CD14-positive monocyte (primary cell): Measurements from ENCODE around the gene ARFGAP1. TPM values are rescaled to one million over a fixed set of nuclear protein-coding genes. Genes with fewer than 3 reads are reported as not detected.
"Not testable (repeated sequence)": the region's sequence is repeated elsewhere in the genome, so short reads cannot be mapped to it uniquely, and the experiment has no call there.

ENCODE experiments used
- DNase-seq, 3 donors: peaks; one replicate each; pipeline ENCODE4 v3.0.0-alpha.2; 2011 to 2022
- H2AFZ ChIP-seq: 2 replicates; pipeline ENCODE4 v1.6.0; 2012; ENCODE audit warnings: mild to moderate bottlenecking, low read depth, low read length, inconsistent platforms; ENCODE audit not compliant: insufficient read depth, poor library complexity, severe bottlenecking
- H3K27ac ChIP-seq, 2 donors: 1 replicate in 1 of 2; 2 replicates in 1 of 2; pipeline ENCODE4 v1.5.1; 2012 to 2013; ENCODE audit warnings: low read length in 2 of 2, control low read depth in 1 of 2, inconsistent platforms in 1 of 2, low read depth in 1 of 2, mild to moderate bottlenecking in 1 of 2
- H3K27me3 ChIP-seq, 2 donors: one replicate each; pipeline versions ENCODE4 v1.6.0 to v1.6.1; 2011 to 2013; ENCODE audit warnings: low read length in 2 of 2; ENCODE audit not compliant: control insufficient read depth in 2 of 2, insufficient read depth in 2 of 2
- H3K36me3 ChIP-seq, 2 donors: replicated peaks in 1 of 2; 1 replicate in 1 of 2; 2 replicates in 1 of 2; pipeline versions ENCODE4 v1.5.1 to v1.6.1; 2012 to 2013; ENCODE audit warnings: low read length in 2 of 2, control low read depth in 1 of 2, inconsistent platforms in 1 of 2, mild to moderate bottlenecking in 1 of 2; ENCODE audit not compliant: insufficient read depth in 2 of 2, control insufficient read depth in 1 of 2
- H3K4me1 ChIP-seq, 2 donors: 1 replicate in 1 of 2; 2 replicates in 1 of 2; pipeline versions ENCODE4 v1.5.1 to v1.6.1; 2012 to 2013; ENCODE audit warnings: low read length in 2 of 2, control low read depth in 1 of 2, inconsistent platforms in 1 of 2, mild to moderate bottlenecking in 1 of 2, moderate library complexity in 1 of 2; ENCODE audit not compliant: insufficient read depth in 2 of 2, control insufficient read depth in 1 of 2
- H3K4me2 ChIP-seq: replicated peaks from 2 replicates; pipeline ENCODE3; 2012; ENCODE audit warnings: low read length, moderate library complexity, mild to moderate bottlenecking; ENCODE audit not compliant: poor library complexity, severe bottlenecking; ENCODE audit errors: extremely low read depth
- H3K4me3 ChIP-seq, 3 experiments: fragments of 200-600 bp in 1 of 3; sonication (generic) in 1 of 3; replicated peaks in 1 of 3; 1 replicate in 2 of 3; 2 replicates in 1 of 3; pipeline ENCODE4 v1.5.1; 2011 to 2013; ENCODE audit warnings: low read length in 3 of 3, mild to moderate bottlenecking in 3 of 3, control low read depth in 2 of 3, low read depth in 2 of 3, inconsistent platforms in 1 of 3, moderate library complexity in 1 of 3
- H3K79me2 ChIP-seq: 2 replicates; pipeline ENCODE4 v1.6.0; 2012; ENCODE audit warnings: mild to moderate bottlenecking, control low read depth, inconsistent platforms, low read length, moderate library complexity; ENCODE audit not compliant: insufficient read depth
- H3K9ac ChIP-seq: 2 replicates; pipeline ENCODE4 v1.6.0; 2017; ENCODE audit warnings: low read length, mild to moderate bottlenecking; ENCODE audit not compliant: insufficient read depth, poor library complexity, severe bottlenecking
- H3K9me3 ChIP-seq, 2 donors: replicated peaks in 1 of 2; 1 replicate in 1 of 2; 2 replicates in 1 of 2; pipeline versions ENCODE4 v1.5.1 to v1.6.1; 2012 to 2013; ENCODE audit warnings: low read length in 2 of 2, control low read depth in 1 of 2; ENCODE audit not compliant: control insufficient read depth in 1 of 2, insufficient read depth in 1 of 2
- H4K20me1 ChIP-seq: 2 replicates; pipeline ENCODE4 v1.6.0; 2012; ENCODE audit warnings: mild to moderate bottlenecking, low read length, control low read depth, moderate library complexity; ENCODE audit not compliant: insufficient read depth
- H3K27ac Mint-ChIP-seq, 7 donors: one replicate each; pipeline ENCODE4 v1.8.0; 2020; ENCODE audit warnings: mild to moderate bottlenecking in 7 of 7, mixed read lengths in 7 of 7, moderate library complexity in 6 of 7, inconsistent platforms in 2 of 7
- H3K27me3 Mint-ChIP-seq, 3 donors: one replicate each; pipeline ENCODE4 v1.8.0; 2021 to 2022; ENCODE audit warnings: low read depth in 3 of 3, mild to moderate bottlenecking in 3 of 3, mixed read lengths in 3 of 3, moderate library complexity in 3 of 3, inconsistent platforms in 1 of 3
- H3K36me3 Mint-ChIP-seq, 2 donors: one replicate each; pipeline ENCODE4 v1.8.0; 2020; ENCODE audit warnings: mixed read lengths in 2 of 2, inconsistent platforms in 1 of 2, mild to moderate bottlenecking in 1 of 2
- H3K4me1 Mint-ChIP-seq: one replicate; pipeline ENCODE4 v1.8.0; 2020; ENCODE audit warnings: mild to moderate bottlenecking, mixed read lengths
- H3K4me3 Mint-ChIP-seq, 2 donors: one replicate each; pipeline ENCODE4 v1.8.0; 2020; ENCODE audit warnings: mild to moderate bottlenecking in 2 of 2, mixed read lengths in 2 of 2, moderate library complexity in 1 of 2
- H3K9me3 Mint-ChIP-seq, 7 donors: one replicate each; pipeline ENCODE4 v1.8.0; 2020 to 2022; ENCODE audit warnings: mixed read lengths in 7 of 7, mild to moderate bottlenecking in 6 of 7, moderate library complexity in 6 of 7, inconsistent platforms in 2 of 7
- CTCF ChIP-seq: fragments of 200-600 bp; IDR thresholded peaks from one replicate; pipeline ENCODE4 v1.8.0; 2022; ENCODE audit warnings: antibody characterized with exemption, mild to moderate bottlenecking
- WGBS: methylation state at CpG from one replicate; pipeline ENCODE4 v1.1.5; 2013; ENCODE audit warnings: missing lambda C conversion rate; ENCODE audit not compliant: insufficient coverage; 5-methylcytosine and 5-hydroxymethylcytosine counted together
- intact Hi-C, 2 donors: fragments of 100-400 bp; cut with micrococcal nuclease; formaldehyde crosslinking; loops; one replicate each; pipeline versions ENCODE4 v1.15.0 to v1.15.1; 2023
- polyA plus RNA-seq, 3 donors: library from polyadenylated mRNA; depleted of rRNA in 1 of 3; unstranded in 2 of 3; stranded (reverse) in 1 of 3; fragments of 300-500 nt in 2 of 3; fragments of >200 nt in 1 of 3; fragmentation: Illumina TruSeq in 2 of 3; gene quantifications; 1 replicate in 2 of 3; 2 replicates in 1 of 3; pipeline ENCODE4 v1.2.3, GENCODE V29; 2012 to 2021

ARFGAP1 gene
- polyA plus RNA-seq, 3 donors = 11.2 to 99.8 (median 14.1) TPM

GRCh38 chr20:63333241-63333836, 60.7 kb downstream of the ARFGAP1 start:
- Mint-ChIP-seq H3K4me3 (no peak overlapping the region), H3K27ac (no peak overlapping the region), H3K9me3 (peaks cover 11 to 20% (median 14%) of the 10 kb centered on the region in 7 donors), H3K27me3 (peaks cover 4 to 11% (median 6%) of the 10 kb centered on the region in 3 donors), H3K4me1 (no peaks in the 10 kb centered on the region), H3K36me3 (no peaks in the 10 kb centered on the region)
- 91% methylated on average over 19 of the region's 19 CpGs for WGBS
- Histone ChIP-seq H3K27me3 (no peaks in the 10 kb centered on the region), H3K9me3 (peaks cover 0 to 15% of the 10 kb centered on the region in 2 donors), H3K4me2 (no peak overlapping the region), H3K27ac (no peak overlapping the region), H3K4me1 (no peaks in the 10 kb centered on the region), H3K9ac (no peak overlapping the region), H3K79me2 (no peaks in the 10 kb centered on the region), H4K20me1 (no peaks in the 10 kb centered on the region), H3K36me3 (no peaks in the 10 kb centered on the region), H2AFZ (no peak overlapping the region), H3K4me3 (no peak overlapping the region)
- intact Hi-C loops = no loop called here
- TF ChIP-seq CTCF = no peak
- DNase-seq = no peak

- H2AFZ ChIP-seq = no peak overlapping the region
- H3K27ac ChIP-seq = no peak overlapping the region
- WGBS = 96% methylated on average over 2 of the region's 8 CpGs
- no peak for TF ChIP-seq CTCF
- Mint-ChIP-seq H3K27me3 (peaks cover 4 to 9% (median 6%) of the 10 kb centered on the region in 3 donors), H3K27ac (no peak overlapping the region), H3K9me3 (peaks cover 13 to 30% (median 21%) of the 10 kb centered on the region in 7 donors), H3K36me3 (no peaks in the 10 kb centered on the region), H3K4me1 (no peaks in the 10 kb centered on the region), H3K4me3 (no peak overlapping the region)
- H3K4me2 ChIP-seq = no peak overlapping the region
- intact Hi-C loops = no loop called here
- no peak for DNase-seq
- no peaks in the 10 kb centered on the region for H3K79me2 ChIP-seq
- no peak overlapping the region for H3K4me3 ChIP-seq
- no peak overlapping the region for H3K9ac ChIP-seq
- H3K9me3 ChIP-seq = peaks cover 7 to 22% of the 10 kb centered on the region in 2 donors
- H4K20me1 ChIP-seq = no peaks in the 10 kb centered on the region
- no peaks in the 10 kb centered on the region for H3K27me3 ChIP-seq
- H3K4me1 ChIP-seq = no peaks in the 10 kb centered on the region
- no peaks in the 10 kb centered on the region for H3K36me3 ChIP-seq
Observed at GRCh38 chr20:63334356-63334755, 61.7 kb downstream of the ARFGAP1 start.

GRCh38 chr20:63335060-63335459, 62.4 kb downstream of the ARFGAP1 start:
- H3K4me2 ChIP-seq, H3K9ac ChIP-seq, H3K79me2 ChIP-seq, H3K36me3 Mint-ChIP-seq, intact Hi-C loops, H3K27me3 ChIP-seq, DNase-seq, H2AFZ ChIP-seq, H3K4me3 Mint-ChIP-seq, H3K4me3 ChIP-seq, H3K27ac ChIP-seq, H3K27ac Mint-ChIP-seq, H3K36me3 ChIP-seq, H4K20me1 ChIP-seq, H3K4me1 ChIP-seq, H3K4me1 Mint-ChIP-seq, H3K27me3 Mint-ChIP-seq: not testable (repeated sequence)
- peaks cover 13 to 34% (median 24%) of the 10 kb centered on the region in 7 donors for H3K9me3 Mint-ChIP-seq
- WGBS = 98% methylated on average over 4 of the region's 9 CpGs
- peaks cover 10 to 22% of the 10 kb centered on the region in 2 donors for H3K9me3 ChIP-seq
